Raji (cell line): Measurements from ENCODE around the gene CC2D1B.

Source experiments
- POLR2A ChIP-seq: IDR thresholded peaks from 2 replicates; pipeline ENCODE4 v1.6.1; 2011; ENCODE audit warnings: low read depth, low read length, control low read depth; ENCODE audit not compliant: insufficient read depth

Gene CC2D1B

DNA sequence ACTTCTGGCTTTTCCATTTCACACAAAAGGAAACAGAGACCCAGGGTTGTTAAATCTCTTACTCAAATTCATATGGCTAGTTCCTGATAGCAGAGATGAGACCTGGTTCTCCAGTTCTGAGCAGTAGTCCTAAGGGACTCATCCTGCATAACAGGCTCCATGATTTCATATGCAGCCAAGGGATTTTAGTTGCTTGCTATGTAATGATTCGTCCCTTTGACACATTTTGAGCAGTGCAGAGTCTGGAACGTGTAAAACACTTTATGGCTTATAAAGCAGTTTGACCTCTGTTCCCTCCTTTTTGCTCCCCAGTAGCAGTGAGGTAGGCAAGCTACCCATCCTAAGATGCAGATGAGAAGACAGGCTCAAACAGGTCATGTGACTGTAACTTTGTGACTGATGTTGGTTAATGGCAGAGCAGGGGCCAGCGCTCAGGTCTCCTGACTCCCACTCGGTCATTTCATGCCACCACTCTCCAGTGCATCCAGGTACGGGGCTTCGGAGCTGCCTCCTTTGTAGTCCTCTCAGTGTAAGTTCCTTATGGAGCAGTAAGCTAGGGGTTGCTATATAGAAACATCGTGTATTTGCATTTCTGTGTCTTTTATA is 24.2 kb downstream of the CC2D1B start:
- no peak for TF ChIP-seq POLR2A

DNA sequence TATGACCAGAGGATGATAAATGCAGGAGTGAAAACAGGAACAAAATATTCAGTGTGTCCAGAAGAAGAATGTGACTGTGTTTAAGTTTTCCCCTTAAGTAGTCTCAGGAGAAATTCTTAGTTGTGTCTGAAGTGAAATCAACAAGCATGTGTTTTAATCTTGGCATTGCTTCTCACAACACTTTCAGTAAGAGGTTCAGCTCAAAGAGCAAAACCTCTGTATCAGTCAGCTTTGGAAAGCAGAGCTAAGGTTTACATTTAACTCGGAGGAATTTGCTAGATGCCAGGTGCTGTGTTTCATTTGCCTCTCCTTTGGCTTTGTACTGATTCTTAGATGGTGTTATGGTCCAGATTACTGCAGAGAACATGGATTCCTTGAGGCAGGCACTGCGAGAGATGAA is 28.6 kb downstream of the CC2D1B start:
- no peak for TF ChIP-seq POLR2A

DNA sequence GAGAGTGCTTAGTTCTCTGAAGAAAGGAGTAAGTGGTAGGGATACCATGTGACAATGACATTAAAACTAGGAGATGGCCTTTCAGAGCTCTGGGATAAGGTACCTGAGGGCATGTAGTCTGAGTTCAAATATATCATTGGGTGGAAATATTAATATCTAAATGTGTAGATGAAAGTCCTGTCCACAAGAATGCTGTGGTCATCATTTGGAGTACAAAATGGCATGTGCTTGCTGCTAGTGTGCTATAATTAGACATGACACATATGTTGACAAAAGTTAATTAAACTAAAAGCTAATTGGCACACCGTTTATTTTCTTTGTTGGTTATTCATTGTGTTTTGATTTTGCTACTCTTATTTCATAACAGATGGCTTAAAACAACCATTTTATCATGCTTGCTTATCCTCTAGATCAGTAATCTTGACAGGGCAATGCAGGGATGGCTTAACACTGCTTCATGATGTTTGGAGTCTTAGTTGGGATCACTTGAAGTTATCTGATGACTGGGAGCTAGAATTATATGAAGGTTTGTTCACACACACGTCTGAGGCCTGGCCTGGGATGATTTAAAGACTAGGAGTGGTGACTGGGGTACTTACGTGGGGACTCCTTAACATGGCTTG is 31.0 kb downstream of the CC2D1B start:
- TF ChIP-seq POLR2A: no peak

GRCh38 chr1:52332411-52332810 is 33.6 kb downstream of the CC2D1B start:
- no peak for TF ChIP-seq POLR2A

DNA sequence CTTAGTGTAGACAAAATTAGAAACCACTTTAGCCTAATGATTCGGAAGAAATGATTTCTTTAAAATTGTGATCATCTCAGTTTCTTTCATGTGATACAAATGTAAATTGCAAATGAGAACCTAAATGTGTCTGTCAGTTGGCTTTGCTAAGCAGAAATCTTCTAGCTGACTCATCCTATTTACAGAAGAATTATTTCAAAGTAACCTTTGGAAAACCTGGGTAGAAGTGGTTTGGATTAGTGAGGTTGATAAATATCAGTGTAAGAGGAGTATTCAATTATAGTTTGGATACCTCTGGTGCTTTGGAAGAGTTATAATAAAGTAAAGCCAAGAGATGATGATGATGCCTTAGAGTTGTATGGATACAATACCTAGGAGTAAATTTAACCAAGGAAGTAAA is 37.4 kb downstream of the CC2D1B start:
- no peak for TF ChIP-seq POLR2A

DNA sequence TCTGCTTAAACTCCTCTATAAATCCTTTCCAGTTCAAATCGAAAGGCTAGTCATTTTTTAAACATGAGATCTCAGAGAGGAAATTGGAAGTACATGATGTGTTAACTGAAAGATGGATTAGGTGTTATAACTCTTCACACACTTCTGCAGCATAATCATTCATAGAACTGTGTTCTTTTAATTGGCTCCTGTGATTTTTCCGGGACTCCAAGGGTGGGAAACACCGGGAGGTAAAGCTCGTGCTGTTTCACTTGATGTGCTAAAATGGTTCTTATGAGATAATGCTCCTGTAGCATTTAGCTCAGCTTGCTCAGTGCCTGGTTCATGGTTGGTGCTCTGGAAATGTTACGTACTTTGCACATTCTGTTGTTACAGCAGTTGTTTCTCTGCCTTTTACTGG is 40.2 kb downstream of the CC2D1B start:
- TF ChIP-seq POLR2A: no peak

DNA sequence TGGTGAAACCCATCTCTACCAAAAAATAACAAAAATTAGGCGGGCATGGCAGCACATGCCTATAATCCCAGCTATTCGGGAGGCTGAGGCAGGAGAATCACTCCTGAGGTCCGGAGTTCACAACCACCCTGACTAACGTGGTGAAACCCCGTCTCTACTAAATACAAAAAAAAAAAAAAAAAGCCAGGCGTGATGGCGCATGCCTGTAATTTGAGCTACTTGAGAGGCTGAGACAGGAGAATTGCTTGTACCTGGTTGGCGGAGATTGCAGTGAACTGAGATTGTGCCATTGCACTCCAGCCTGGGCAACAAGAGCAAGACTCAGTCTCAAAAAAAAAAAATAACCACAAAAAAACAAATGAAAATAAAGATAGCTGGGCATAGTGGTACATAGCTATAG is 42.3 kb downstream of the CC2D1B start:
- no peak for TF ChIP-seq POLR2A

- no peak for TF ChIP-seq POLR2A
Observed at GRCh38 chr1:52321061-52321460, 44.9 kb downstream of the CC2D1B start.

GRCh38 chr1:52306227-52307006 is 59.6 kb downstream of the CC2D1B start:
- TF ChIP-seq POLR2A: no peak

- TF ChIP-seq POLR2A: no peak
Observed at GRCh38 chr1:52305417-52306226, 60.4 kb downstream of the CC2D1B start.
